CD4-positive, alpha-beta T cell treated with Interleukin-15 for 4 hours (primary cell): ENCODE measurements around the gene TANGO6.

ENCODE experiments used
- DNase-seq: peaks from one replicate; pipeline ENCODE4 v3.0.0-alpha.2; 2020; ENCODE audit warnings: low spot score

The TANGO6 gene

DNA sequence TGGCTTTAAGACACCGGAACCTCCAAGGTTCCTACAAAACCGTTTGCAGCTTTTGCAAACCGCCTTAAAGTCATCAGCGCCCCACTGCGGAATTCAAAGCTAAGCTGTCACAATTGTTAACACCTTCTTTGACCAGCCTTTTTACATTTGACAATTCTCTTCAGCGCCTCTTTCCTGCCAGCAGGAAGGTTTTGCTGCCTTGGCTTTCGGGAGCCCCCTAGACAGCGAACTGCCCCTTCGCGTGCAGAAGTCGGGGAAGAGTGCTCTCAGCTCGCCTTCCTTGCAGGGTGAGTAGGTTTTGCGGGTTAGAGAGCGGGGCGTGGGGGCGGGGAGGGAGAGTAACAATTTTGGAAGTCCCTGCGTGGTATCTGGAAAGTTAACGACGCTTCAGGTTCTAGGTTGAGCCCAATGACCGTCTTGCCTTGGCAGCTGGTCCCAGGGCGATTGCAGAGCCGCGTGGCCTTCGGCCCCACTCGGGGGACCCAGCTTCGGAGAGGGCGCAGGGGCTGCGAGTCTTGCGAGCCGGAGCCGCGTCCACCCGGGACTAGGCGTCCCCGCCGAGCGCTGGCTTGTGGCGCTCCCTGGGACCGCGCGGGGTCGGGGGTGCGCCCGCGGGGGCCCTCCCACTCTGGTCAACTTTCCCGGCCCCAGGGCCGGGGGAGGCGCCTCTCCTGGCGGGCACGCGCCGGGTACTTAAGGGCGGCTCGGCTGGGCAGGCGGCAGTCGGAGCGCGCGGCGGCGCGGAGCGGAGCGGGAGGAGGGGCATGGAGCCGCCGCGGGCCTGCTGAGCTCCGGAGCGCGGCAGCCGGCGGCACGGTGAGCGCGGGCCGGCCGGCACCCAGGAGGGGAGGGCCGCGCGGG, 262.4 kb downstream of the TANGO6 start, which contains the start of gene HAS3:
TSS of gene HAS3 (plus strand) at position 153 of the 861 bp plus-strand sequence. CDS start 3,743 bp downstream, outside the sequence.
- DNase-seq = no peak

- no peak for DNase-seq
Measured at GRCh38 chr16:69106491-69107315, 263.4 kb downstream of the TANGO6 start.

GRCh38 chr16:69107316-69107962, 264.1 kb downstream of the TANGO6 start:
- DNase-seq = no peak

GRCh38 chr16:69108064-69108904, 265.0 kb downstream of the TANGO6 start:
- DNase-seq = no peak

- no peak for DNase-seq
Measured at GRCh38 chr16:69108905-69109252, 265.5 kb downstream of the TANGO6 start.

DNA sequence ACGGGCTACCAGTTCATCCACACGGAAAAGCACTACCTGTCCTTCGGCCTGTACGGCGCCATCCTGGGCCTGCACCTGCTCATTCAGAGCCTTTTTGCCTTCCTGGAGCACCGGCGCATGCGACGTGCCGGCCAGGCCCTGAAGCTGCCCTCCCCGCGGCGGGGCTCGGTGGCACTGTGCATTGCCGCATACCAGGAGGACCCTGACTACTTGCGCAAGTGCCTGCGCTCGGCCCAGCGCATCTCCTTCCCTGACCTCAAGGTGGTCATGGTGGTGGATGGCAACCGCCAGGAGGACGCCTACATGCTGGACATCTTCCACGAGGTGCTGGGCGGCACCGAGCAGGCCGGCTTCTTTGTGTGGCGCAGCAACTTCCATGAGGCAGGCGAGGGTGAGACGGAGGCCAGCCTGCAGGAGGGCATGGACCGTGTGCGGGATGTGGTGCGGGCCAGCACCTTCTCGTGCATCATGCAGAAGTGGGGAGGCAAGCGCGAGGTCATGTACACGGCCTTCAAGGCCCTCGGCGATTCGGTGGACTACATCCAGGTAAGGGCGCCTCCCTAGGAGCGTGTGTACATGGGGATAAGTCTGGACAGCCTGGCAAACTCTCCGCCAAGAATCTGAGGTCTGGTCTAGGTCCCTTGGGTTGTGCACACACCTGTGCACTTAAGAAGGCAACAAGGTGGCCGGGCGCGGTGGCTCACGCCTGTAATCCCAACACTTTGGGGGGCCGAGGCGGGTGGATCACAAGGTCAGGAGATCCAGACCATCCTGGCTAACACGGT, 266.3 kb downstream of the TANGO6 start:
- DNase-seq = no peak

GRCh38 chr16:69110406-69110805, 267.1 kb downstream of the TANGO6 start:
- DNase-seq = no peak

GRCh38 chr16:69111216-69111875, 268.0 kb downstream of the TANGO6 start:
- no peak for DNase-seq

- no peak for DNase-seq
Measured at GRCh38 chr16:69111876-69112230, 268.5 kb downstream of the TANGO6 start.

DNA sequence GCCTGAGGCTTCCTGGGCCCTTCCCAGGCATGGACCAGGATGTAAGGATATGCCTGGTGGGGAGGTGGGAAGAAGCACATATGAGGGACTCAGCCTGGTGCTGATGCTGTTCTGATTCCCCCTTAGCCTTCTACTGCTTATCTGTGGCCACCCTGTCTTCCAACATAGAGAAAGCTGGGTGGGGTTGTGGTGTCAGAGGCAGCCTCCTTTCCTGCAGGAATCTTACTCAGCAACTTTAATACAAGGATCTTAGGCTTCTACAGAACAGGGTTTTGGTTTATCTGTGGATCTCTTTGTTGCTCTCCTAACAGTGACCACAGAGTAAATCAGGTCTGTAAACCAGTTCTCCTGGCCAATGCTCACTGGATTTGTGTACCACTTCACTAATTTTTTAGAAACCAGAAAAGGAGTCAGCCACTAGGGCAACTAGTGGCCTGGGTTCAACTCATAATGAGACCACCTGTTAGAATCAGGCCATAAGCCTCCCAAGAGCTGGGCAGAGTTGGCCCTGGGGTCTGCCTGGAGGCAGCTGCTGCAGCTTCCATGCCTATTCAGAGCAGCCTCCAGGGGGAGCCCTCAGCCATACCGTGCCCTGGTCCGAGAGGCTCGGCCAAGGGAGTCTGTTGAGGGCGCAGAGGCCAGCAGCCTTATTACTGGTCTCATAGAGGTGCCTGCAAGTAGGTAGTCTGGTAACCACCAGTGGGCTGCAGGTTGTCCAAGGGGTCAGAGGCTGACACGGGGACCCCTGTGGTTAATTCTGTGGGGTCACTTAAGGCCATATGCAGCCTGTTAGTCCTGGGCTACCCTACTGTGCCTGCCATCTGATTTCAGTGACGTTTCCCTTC, 269.2 kb downstream of the TANGO6 start:
- peak; percentile 31 for DNase-seq

- DNase-seq = no peak
Measured at GRCh38 chr16:69113216-69113615, 269.9 kb downstream of the TANGO6 start.

DNA sequence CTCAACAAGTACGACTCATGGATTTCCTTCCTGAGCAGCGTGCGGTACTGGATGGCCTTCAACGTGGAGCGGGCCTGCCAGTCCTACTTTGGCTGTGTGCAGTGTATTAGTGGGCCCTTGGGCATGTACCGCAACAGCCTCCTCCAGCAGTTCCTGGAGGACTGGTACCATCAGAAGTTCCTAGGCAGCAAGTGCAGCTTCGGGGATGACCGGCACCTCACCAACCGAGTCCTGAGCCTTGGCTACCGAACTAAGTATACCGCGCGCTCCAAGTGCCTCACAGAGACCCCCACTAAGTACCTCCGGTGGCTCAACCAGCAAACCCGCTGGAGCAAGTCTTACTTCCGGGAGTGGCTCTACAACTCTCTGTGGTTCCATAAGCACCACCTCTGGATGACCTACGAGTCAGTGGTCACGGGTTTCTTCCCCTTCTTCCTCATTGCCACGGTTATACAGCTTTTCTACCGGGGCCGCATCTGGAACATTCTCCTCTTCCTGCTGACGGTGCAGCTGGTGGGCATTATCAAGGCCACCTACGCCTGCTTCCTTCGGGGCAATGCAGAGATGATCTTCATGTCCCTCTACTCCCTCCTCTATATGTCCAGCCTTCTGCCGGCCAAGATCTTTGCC, 271.1 kb downstream of the TANGO6 start:
- DNase-seq = no peak

DNA sequence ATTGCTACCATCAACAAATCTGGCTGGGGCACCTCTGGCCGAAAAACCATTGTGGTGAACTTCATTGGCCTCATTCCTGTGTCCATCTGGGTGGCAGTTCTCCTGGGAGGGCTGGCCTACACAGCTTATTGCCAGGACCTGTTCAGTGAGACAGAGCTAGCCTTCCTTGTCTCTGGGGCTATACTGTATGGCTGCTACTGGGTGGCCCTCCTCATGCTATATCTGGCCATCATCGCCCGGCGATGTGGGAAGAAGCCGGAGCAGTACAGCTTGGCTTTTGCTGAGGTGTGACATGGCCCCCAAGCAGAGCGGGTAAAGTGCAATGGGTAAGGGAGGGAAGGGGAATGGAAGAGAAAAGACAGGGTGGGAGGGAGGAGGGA, 271.6 kb downstream of the TANGO6 start:
- no peak for DNase-seq

DNA sequence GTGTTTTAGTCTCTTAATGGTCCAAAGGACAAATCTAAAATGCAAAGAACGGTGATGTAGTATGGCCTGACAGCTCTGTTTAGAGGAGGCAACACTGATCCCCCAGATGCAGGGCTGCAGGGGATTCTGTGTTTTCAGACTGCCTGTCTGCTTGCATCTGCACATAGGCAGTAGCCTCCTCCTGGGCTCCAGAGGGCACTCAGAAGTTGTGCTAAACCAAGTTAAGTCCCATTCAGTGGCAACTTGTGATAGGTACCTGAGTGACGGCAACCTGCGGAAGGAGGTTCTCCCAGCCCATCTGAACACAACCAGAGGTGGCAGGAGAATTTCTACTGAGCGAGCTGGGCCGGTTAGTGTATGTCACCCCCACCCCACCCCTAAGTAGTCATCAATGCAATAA, 272.0 kb downstream of the TANGO6 start:
- DNase-seq = no peak

DNA sequence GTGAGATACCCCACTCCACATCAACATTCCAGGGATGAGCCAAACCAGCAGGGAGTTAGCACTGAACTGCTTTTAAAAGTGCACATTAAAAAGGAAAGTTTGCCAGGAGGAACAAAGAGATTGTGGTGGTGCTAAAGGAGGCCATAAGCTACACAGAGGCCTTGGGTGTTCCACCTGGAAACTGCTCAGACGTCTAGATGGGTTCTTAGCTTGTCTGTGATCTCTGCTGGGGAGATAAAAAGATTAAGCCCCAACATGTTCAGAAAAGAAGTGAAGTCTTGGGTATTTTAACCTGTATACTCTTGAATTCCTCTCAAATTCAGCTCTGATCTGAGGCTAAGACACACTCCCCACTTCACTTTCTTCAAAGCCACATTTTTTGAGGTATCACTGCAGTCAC, 272.5 kb downstream of the TANGO6 start:
- DNase-seq = no peak

DNA sequence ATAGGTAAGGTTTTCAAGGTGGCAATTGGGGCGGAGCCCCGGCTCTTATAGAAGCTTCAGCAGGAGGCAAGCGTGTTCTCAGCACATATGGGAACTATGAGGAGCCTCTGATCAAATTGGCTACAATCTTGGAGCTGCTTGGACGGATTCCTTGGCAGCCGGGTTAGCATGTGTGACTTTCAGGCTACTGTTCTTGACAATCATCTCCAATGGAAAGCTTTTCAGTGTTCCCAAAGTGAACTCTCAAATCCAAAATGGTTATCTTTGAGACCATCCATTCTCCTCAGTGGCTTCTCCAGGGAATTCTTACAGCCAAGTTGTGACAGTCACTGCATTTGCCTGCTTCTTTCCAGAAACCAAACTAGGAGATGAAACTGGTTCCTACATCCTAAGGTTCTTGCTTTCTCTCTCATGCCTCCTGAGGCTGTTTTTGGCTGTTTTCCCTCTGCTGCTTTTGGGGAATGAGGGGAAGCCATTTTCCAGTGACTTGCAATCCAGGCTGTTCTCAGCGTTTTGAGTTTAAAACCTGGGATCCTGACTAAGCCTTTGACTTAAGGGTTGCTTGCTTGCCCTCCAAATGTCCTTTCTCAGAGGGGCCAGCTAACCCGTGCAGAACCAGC, 273.0 kb downstream of the TANGO6 start:
- no peak for DNase-seq

DNA sequence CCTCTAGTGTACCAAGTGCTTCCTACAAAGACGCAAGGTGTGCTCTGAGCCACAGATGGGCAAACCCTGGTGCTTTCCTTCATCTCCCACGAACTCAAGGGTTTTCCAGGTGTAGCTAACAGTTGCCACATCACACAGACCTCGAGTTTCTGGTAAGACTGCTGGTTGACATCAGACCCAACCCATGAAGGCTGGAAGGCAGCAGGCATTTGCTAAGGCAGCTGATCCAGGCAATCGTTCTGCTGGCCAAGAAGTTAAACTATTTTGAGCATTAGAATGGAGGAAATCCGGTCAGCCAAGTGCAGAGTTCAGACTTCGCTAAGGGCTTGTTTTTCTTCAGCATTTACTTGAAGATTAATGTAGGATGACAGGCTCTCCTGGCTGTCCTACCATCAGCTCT, 273.6 kb downstream of the TANGO6 start:
- no peak for DNase-seq

DNA sequence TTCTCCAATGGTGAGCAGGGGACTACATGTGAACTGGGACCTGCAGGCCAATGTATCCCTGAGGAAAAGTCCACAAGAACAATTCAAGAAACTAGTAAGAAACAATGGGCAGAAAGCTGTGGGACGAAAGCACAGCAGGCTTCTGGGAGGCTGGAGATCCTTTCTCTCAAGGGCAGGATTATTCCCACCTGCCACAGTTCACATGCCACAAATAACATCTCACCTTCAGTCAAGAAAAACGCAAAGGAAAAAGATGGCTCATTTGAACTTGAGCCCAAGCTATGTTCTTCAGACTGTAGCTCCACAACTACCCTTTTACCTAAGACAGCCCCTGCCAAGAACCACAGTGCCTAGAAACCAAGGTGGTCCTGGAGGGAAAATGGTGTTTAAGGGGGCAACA, 275.1 kb downstream of the TANGO6 start:
- DNase-seq = no peak

DNA sequence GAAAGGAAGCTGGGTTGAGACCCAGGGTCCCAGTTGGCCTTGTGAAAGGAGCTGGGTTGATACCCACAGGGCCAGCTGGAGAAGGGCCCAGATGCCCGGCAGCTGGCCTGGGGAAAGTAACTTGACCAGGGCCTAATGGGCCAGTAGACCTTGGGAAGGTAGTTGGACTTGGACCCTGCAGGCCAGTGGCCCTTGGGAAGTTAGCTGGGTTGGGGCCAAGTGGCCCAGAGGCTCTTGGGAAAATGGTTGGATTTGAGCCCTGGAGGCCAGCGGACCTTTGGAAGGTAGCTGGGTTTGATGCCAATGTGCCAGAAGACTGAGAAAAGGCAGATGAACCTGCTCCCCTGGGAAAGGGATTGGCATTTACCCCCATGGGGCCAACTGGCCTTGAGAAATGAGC, 275.7 kb downstream of the TANGO6 start:
- no peak for DNase-seq
